ENCODE measurements around the gene SHISAL2A. TPM values are rescaled to one million over a fixed set of nuclear protein-coding genes. Genes with fewer than 3 reads are reported as not detected.

Gene SHISAL2A
- total RNA-seq, 1 donor from 2014 or later: not detected

GRCh38 chr1:52677076-52677806, 44.3 kb downstream of the SHISAL2A start:
- DNase-seq (ENCODE audit: low read depth): no peak
- H3K36me3 ChIP-seq (ENCODE audit: control insufficient read depth, insufficient read depth, low read length): no peaks in the 10 kb centered on the region
- no peaks in the 10 kb centered on the region for H3K27me3 ChIP-seq (ENCODE audit: control insufficient read depth, insufficient read depth, low read length)
- H3K4me3 ChIP-seq (ENCODE audit: low read depth, low read length): no peak overlapping the region
- TF ChIP-seq, protein P1, sequence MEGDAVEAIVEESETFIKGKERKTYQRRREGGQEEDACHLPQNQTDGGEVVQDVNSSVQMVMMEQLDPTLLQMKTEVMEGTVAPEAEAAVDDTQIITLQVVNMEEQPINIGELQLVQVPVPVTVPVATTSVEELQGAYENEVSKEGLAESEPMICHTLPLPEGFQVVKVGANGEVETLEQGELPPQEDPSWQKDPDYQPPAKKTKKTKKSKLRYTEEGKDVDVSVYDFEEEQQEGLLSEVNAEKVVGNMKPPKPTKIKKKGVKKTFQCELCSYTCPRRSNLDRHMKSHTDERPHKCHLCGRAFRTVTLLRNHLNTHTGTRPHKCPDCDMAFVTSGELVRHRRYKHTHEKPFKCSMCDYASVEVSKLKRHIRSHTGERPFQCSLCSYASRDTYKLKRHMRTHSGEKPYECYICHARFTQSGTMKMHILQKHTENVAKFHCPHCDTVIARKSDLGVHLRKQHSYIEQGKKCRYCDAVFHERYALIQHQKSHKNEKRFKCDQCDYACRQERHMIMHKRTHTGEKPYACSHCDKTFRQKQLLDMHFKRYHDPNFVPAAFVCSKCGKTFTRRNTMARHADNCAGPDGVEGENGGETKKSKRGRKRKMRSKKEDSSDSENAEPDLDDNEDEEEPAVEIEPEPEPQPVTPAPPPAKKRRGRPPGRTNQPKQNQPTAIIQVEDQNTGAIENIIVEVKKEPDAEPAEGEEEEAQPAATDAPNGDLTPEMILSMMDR (IDR thresholded peaks at IDR 0.05; ENCODE audit: insufficient read depth, low read length, poor library complexity, severe bottlenecking): no peak

DNA sequence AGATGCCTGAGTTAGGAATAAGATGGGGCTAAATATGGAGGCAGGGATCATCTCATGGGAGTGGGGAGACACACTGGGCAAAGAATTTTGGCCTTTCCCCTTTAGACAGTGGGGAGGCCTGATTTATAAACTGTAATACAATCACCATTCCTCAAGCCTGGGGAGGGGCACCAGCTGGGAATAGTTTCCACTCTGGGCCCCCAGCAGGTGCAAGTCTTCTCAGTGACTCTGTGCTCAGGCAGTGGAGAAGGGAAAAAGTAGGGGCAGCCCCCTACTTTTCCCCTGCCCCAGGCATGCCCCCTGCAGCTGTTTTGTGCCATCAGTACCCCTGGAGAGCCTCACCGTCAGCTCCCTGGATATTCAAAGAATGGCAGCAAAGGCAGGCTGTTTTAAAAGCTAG, 46.1 kb downstream of the SHISAL2A start:
- no peaks in the 10 kb centered on the region for H3K27me3 ChIP-seq (ENCODE audit: control insufficient read depth, insufficient read depth, low read length)
- DNase-seq (ENCODE audit: low read depth): no peak
- H3K36me3 ChIP-seq (ENCODE audit: control insufficient read depth, insufficient read depth, low read length): no peaks in the 10 kb centered on the region
- TF ChIP-seq, protein P1 (IDR thresholded peaks at IDR 0.05; ENCODE audit: insufficient read depth, low read length, poor library complexity, severe bottlenecking): no peak
- no peak overlapping the region for H3K4me3 ChIP-seq (ENCODE audit: low read depth, low read length)

GRCh38 chr1:52679498-52679897, 46.5 kb downstream of the SHISAL2A start:
- H3K27me3 ChIP-seq (ENCODE audit: control insufficient read depth, insufficient read depth, low read length): no peaks in the 10 kb centered on the region
- TF ChIP-seq, protein P1 (IDR thresholded peaks at IDR 0.05; ENCODE audit: insufficient read depth, low read length, poor library complexity, severe bottlenecking): no peak
- no peaks in the 10 kb centered on the region for H3K36me3 ChIP-seq (ENCODE audit: control insufficient read depth, insufficient read depth, low read length)
- H3K4me3 ChIP-seq (ENCODE audit: low read depth, low read length): no peak overlapping the region
- DNase-seq (ENCODE audit: low read depth): no peak

- DNase-seq (ENCODE audit: low read depth): no peak
- Histone ChIP-seq H3K36me3 (ENCODE audit: control insufficient read depth, insufficient read depth, low read length) (no peaks in the 10 kb centered on the region), H3K4me3 (ENCODE audit: low read depth, low read length) (no peak overlapping the region), H3K27me3 (ENCODE audit: control insufficient read depth, insufficient read depth, low read length) (no peaks in the 10 kb centered on the region)
- TF ChIP-seq, protein P1 (IDR thresholded peaks at IDR 0.05; ENCODE audit: insufficient read depth, low read length, poor library complexity, severe bottlenecking): no peak
These were observed 47.4 kb downstream of the SHISAL2A start for GRCh38 chr1:52680353-52680752.

- DNase-seq (ENCODE audit: low read depth): no peak
- TF ChIP-seq, protein P1 (IDR thresholded peaks at IDR 0.05; ENCODE audit: insufficient read depth, low read length, poor library complexity, severe bottlenecking): no peak
These were observed 48.2 kb downstream of the SHISAL2A start for GRCh38 chr1:52681136-52681535.

More at GRCh38 chr1:52681136-52681535, 48.2 kb downstream of the SHISAL2A start:
- Histone ChIP-seq H3K27me3 (ENCODE audit: control insufficient read depth, insufficient read depth, low read length) (no peaks in the 10 kb centered on the region), H3K4me3 (ENCODE audit: low read depth, low read length) (no peak overlapping the region), H3K36me3 (ENCODE audit: control insufficient read depth, insufficient read depth, low read length) (no peaks in the 10 kb centered on the region)

Measured in kidney epithelial cell (primary cell).